Smooth muscle cell (in vitro differentiated cells): ENCODE measurements around the gene SCAI. TPM values are rescaled to one million over a fixed set of nuclear protein-coding genes. Genes with fewer than 3 reads are reported as not detected.

ENCODE experiments used
- DNase-seq: peaks from one replicate; lab custom pipeline; 2025; ENCODE audit not compliant: unreplicated experiment; lab: John Stamatoyannopoulos, UW
- H2AFZ ChIP-seq: fragments of 200-600 bp; sonication (generic); 2 replicates; pipeline ENCODE4 v1.6.0; 2016; ENCODE audit warnings: antibody characterized with exemption, low read depth, mild to moderate bottlenecking
- H3F3A ChIP-seq: fragments of 200-600 bp; sonication (generic); 2 replicates; pipeline ENCODE4 v1.6.0; 2017; ENCODE audit warnings: antibody characterized with exemption, low read depth
- H3K27ac ChIP-seq: fragments of 200-600 bp; sonication (generic); 2 replicates; pipeline ENCODE4 v1.5.1; 2016; ENCODE audit warnings: low read depth, mild to moderate bottlenecking
- H3K27me3 ChIP-seq: fragments of 200-600 bp; sonication (generic); 2 replicates; pipeline ENCODE4 v1.6.1; 2016; ENCODE audit warnings: low read depth, mild to moderate bottlenecking
- H3K36me3 ChIP-seq: fragments of 200-600 bp; sonication (generic); 2 replicates; pipeline ENCODE4 v1.5.1; 2016; ENCODE audit warnings: low read depth
- H3K4me1 ChIP-seq: fragments of 200-600 bp; sonication (generic); 2 replicates; pipeline ENCODE4 v1.5.1; 2016; ENCODE audit warnings: low read depth
- H3K4me2 ChIP-seq: fragments of 200-600 bp; sonication (generic); 2 replicates; pipeline ENCODE4 v1.6.0; 2016; ENCODE audit warnings: mild to moderate bottlenecking
- H3K4me3 ChIP-seq: fragments of 200-600 bp; sonication (generic); 2 replicates; pipeline ENCODE4 v1.5.1; 2016; ENCODE audit warnings: mild to moderate bottlenecking
- H3K79me2 ChIP-seq: fragments of 200-600 bp; sonication (generic); 2 replicates; pipeline ENCODE4 v1.6.0; 2016; ENCODE audit warnings: low read depth, mild to moderate bottlenecking
- H3K9ac ChIP-seq: fragments of 200-600 bp; sonication (generic); 2 replicates; pipeline ENCODE4 v1.6.0; 2016; ENCODE audit warnings: low read depth
- H3K9me3 ChIP-seq: fragments of 200-600 bp; sonication (generic); replicated peaks from 2 replicates; pipeline ENCODE4 v1.5.1; 2016; ENCODE audit warnings: low read depth
- H4K20me1 ChIP-seq: fragments of 200-600 bp; sonication (generic); 2 replicates; pipeline ENCODE4 v1.6.0; 2016; ENCODE audit warnings: low read depth
- WGBS: methylation state at CpG from one replicate; pipeline ENCODE4 v1.1.7; 2016; ENCODE audit warnings: low lambda C conversion rate; 5-methylcytosine and 5-hydroxymethylcytosine counted together
- polyA plus RNA-seq: library from polyadenylated mRNA; unstranded; fragments of >200 nt; fragmentation: Nextera tagmentation; extraction: Ambion mirVana; gene quantifications from 2 replicates; pipeline ENCODE4 v1.2.1, GENCODE V29; 2016
- total RNA-seq: library from RNA; depleted of rRNA; stranded (reverse); fragments of >200 nt; gene quantifications from 2 replicates; pipeline ENCODE4 v1.2.3, GENCODE V29; 2014
- TF ChIP-seq, protein P1 (sequence below): fragments of 200-600 bp; sonication (generic); IDR thresholded peaks from 2 replicates; pipeline ENCODE4 v1.5.1; 2017; ENCODE audit warnings: borderline replicate concordance, mild to moderate bottlenecking, antibody characterized with exemption; ENCODE audit not compliant: insufficient read depth, poor library complexity, severe bottlenecking

Gene SCAI
- total and polyA plus RNA-seq, 2 experiments from 2014 or later, result 0.81 to 8.4 TPM

GRCh38 chr9:124911766-124912165 lies 231.6 kb downstream of the SCAI start:
- H3K79me2 ChIP-seq, result no peaks in the 10 kb centered on the region
- no peaks in the 10 kb centered on the region for H4K20me1 ChIP-seq
- H2AFZ ChIP-seq, result no peak overlapping the region
- no peak overlapping the region for H3K27ac ChIP-seq
- no peak overlapping the region for H3K4me3 ChIP-seq
- no peaks in the 10 kb centered on the region for H3K36me3 ChIP-seq
- no peaks in the 10 kb centered on the region for H3F3A ChIP-seq
- no peak overlapping the region for H3K9ac ChIP-seq
- no peak for DNase-seq
- no peaks in the 10 kb centered on the region for H3K27me3 ChIP-seq
- no peak overlapping the region for H3K4me2 ChIP-seq
- TF ChIP-seq, protein P1, sequence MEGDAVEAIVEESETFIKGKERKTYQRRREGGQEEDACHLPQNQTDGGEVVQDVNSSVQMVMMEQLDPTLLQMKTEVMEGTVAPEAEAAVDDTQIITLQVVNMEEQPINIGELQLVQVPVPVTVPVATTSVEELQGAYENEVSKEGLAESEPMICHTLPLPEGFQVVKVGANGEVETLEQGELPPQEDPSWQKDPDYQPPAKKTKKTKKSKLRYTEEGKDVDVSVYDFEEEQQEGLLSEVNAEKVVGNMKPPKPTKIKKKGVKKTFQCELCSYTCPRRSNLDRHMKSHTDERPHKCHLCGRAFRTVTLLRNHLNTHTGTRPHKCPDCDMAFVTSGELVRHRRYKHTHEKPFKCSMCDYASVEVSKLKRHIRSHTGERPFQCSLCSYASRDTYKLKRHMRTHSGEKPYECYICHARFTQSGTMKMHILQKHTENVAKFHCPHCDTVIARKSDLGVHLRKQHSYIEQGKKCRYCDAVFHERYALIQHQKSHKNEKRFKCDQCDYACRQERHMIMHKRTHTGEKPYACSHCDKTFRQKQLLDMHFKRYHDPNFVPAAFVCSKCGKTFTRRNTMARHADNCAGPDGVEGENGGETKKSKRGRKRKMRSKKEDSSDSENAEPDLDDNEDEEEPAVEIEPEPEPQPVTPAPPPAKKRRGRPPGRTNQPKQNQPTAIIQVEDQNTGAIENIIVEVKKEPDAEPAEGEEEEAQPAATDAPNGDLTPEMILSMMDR, result no peak
- H3K9me3 ChIP-seq, result no peaks in the 10 kb centered on the region
- no peaks in the 10 kb centered on the region for H3K4me1 ChIP-seq
- WGBS, result 100% methylated on average over 1 of the region's 1 CpG

DNA sequence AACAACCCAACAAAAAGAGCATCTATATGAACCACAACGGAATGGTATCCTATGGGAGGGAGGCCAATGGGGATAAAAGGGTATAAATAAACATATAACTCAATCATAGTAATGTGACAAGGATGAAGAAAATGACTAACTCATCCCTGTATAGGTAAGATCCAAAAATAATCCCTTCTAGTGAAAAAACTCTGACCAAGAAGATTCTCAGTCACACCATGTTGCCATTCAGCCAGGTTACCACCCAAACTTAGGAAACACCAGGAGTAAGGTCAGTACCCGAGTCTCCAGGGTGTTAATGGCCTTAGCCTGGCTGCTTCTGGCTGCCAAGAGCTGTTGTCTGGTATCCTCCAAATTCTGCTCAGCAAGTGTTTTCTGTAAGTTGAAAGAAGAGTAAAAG lies 235.2 kb downstream of the SCAI start:
- no peaks in the 10 kb centered on the region for H3F3A ChIP-seq
- no peak for DNase-seq
- no peak overlapping the region for H2AFZ ChIP-seq
- H3K4me2 ChIP-seq, result no peak overlapping the region
- TF ChIP-seq, protein P1, result no peak
- H3K27me3 ChIP-seq, result no peaks in the 10 kb centered on the region
- no peak overlapping the region for H3K9ac ChIP-seq
- no peaks in the 10 kb centered on the region for H3K4me1 ChIP-seq
- no peak overlapping the region for H3K27ac ChIP-seq
- WGBS, result 85% methylated on average over 2 of the region's 2 CpGs
- no peaks in the 10 kb centered on the region for H4K20me1 ChIP-seq
- no peak overlapping the region for H3K4me3 ChIP-seq
- H3K9me3 ChIP-seq, result no peaks in the 10 kb centered on the region
- no peaks in the 10 kb centered on the region for H3K79me2 ChIP-seq
- H3K36me3 ChIP-seq, result no peaks in the 10 kb centered on the region

DNA sequence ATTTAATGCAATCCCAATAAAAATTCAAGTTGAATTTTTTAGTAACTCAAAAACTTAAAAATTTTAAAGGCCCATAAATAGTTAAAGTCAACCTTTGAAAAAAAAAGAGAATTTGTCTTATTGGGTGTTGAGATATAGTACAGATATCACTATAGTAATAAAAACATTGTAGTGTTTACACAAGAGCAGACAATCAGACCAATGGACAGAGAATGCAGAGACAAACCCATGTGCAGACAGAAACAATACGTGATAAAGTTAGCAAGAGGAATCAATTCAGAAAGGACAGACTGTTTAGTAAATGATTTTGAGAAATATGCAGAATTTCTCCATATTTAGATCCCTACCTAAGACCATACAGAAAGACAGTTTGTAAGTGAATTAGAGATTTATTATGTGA lies 236.4 kb downstream of the SCAI start:
- WGBS, result 67% methylated on average over 1 of the region's 1 CpG
- no peaks in the 10 kb centered on the region for H3K9me3 ChIP-seq
- TF ChIP-seq, protein P1, result no peak
- no peak overlapping the region for H3K9ac ChIP-seq
- no peak overlapping the region for H3K27ac ChIP-seq
- no peak for DNase-seq
- H3K27me3 ChIP-seq, result no peaks in the 10 kb centered on the region
- no peak overlapping the region for H2AFZ ChIP-seq
- no peaks in the 10 kb centered on the region for H4K20me1 ChIP-seq
- no peaks in the 10 kb centered on the region for H3K4me1 ChIP-seq
- H3K36me3 ChIP-seq, result no peaks in the 10 kb centered on the region
- no peak overlapping the region for H3K4me3 ChIP-seq
- no peak overlapping the region for H3K4me2 ChIP-seq
- H3K79me2 ChIP-seq, result no peaks in the 10 kb centered on the region
- H3F3A ChIP-seq, result no peaks in the 10 kb centered on the region

DNA sequence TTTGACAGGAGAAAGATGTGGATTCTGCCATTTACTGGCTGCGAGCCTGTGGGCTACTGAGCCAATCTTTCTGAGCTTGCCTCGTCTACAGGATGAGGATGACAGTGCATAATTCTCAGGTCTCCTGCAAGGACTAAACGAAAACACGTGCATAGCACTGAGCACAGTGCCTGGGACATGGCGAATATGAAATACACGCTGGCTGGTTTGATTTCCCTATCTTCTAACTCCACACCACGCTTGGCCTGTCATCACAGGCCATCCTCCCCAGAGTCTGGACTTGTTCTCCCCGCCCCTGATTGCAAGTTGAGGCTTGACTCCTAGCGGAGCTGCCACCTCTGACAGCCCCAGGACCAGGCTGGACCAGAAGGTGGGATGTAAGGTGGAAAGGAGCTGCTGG lies 243.5 kb downstream of the SCAI start:
- WGBS, result 96% methylated on average over 9 of the region's 9 CpGs
- Histone ChIP-seq H3K4me3 (no peak overlapping the region), H3K27me3 (no peaks in the 10 kb centered on the region), H3K36me3 (no peaks in the 10 kb centered on the region), H2AFZ (no peak overlapping the region), H3K4me1 (no peaks in the 10 kb centered on the region), H4K20me1 (no peaks in the 10 kb centered on the region), H3K79me2 (no peaks in the 10 kb centered on the region), H3K9me3 (no peaks in the 10 kb centered on the region), H3F3A (no peaks in the 10 kb centered on the region), H3K27ac (no peak overlapping the region), H3K4me2 (no peak overlapping the region), H3K9ac (no peak overlapping the region)
- TF ChIP-seq, protein P1, result no peak
- DNase-seq, result no peak
